COLO829 (cell line): ENCODE results near the gene TEX14.
"Not testable (repeated sequence)": the region's sequence is repeated elsewhere in the genome, so short reads cannot be mapped to it uniquely, and the experiment has no call there.

ENCODE experiments used
- DNase-seq: peaks from one replicate; pipeline ENCODE4 v3.0.0; 2012; ENCODE audit warnings: low spot score

TEX14 gene

DNA sequence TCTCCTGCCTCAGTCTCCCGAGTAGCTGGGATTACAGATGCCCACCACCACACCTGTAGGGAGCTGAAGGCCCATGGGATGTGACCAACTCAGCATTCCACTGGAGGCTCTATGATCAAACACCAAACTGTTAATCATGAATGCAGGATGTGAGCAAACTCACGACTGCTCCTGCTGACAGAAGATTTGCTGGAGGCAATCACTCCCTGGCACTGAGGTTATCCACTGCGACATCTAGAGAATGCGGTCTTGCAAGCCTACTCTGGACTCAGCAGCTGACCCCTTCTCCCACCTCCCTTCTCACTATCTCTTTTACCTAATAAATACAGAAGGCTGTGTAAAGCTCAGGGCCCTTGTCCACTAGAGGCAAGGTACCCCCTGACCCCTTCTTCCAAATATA lies 4.9 kb downstream of the TEX14 start:
- no peak for DNase-seq

DNA sequence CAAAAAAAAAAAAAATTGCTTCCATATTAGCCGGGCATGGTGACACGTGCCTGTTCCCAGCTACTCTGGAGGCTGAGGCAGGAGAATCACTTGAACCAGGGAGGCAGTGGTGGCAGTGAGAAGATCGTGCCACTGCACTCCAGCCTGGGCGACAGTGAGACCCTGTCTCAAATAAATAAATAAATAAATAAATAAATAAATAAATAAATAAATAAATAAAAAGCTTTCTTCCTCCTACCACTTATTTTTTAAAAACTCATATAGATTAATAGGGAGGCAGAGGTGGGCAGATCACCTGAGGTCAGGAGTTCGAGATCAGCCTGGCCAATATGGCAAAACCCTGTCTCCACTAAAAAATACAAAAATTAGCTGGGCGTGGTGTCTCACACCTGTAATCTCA lies 7.4 kb downstream of the TEX14 start:
- DNase-seq = not testable (repeated sequence)

DNA sequence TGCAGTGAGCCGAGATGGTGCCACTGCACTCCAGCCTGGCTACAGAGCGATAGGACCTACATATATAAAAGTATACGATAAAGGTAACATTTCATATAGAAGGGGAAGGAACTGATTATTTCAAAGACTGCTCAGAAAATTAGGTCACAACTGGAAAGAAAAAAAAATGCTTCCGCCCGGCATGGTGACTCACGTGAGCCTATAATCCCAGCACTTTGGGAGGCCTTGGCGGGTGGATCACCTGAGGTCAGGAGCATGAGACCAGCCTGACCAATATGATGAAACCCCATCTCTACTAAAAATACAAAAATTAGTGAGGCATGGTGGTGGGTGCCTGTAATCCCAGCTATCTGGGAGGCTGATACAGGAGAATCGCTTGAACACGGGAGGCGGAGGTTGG lies 7.8 kb downstream of the TEX14 start:
- DNase-seq = no peak

DNA sequence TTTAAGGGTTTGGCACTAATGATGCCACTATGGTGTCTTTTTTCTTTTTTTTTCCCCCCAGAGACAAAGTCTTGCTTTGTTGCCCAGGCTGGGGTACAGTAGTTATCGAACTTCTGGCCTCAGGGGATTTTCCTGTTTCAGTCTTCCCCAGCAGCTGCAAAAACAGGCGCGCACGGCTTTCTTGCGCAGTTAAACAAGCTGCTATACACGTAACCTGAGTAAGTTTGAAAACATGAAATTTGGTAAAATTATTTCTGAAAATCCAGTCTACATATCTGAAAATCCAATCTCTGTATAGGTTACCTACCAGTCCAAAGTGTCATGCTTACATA lies 11.8 kb downstream of the TEX14 start:
- no peak for DNase-seq

DNA sequence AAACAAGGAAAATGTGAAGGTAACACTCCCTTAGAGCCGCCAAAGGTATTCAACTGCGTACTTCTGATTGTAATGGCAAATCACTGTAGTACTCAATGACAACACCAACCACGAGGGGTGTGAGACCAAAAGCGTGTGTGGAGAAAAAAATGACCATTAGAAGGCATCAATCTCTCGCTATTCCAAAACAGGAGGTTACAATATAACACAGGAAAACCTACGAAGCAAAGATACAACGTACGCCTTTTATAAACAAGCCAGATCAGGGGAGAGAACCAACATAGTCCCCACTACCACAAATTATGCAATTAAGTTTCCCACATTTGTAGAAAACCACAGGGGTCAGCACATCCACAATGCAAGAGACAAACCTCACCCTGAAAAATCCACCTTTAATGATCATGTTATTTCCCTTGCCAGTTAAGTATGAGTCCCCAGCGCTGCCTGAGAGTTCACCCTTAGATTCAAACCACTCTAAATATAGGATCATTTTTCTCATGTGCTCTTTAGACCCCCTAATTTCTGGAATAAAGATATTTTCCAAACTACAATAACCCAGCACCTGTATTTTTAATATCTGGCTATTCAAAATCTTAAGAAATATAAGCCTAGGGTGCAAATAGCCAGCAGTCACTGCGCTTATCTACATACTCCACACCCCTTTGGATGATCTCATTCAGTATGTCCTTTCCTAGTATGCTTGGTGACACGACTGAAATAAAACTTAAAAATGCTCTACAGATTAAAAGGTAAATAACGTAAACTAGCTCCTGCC lies 12.4 kb downstream of the TEX14 start:
- peak; percentile 63 for DNase-seq

DNA sequence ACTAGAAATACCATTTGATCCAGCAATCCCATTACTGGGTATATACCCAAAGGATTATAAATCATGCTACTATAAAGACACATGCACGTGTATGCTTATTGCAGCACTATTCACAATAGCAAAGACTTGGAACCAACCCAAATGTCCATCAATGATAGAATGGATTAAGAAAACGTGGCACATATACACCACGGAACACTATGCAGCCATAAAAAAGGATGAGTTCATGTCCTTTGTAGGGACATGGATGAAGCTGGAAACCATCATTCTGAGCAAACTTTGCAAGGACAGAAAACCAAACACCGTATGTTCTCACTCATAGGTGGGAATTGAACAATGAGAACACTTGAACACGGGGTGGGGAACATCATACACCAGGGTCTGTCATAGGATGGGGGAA lies 13.6 kb downstream of the TEX14 start:
- not testable (repeated sequence) for DNase-seq

- DNase-seq = peak; percentile 15
Measured at GRCh38 chr17:58677194-58677880, 14.5 kb downstream of the TEX14 start.

DNA sequence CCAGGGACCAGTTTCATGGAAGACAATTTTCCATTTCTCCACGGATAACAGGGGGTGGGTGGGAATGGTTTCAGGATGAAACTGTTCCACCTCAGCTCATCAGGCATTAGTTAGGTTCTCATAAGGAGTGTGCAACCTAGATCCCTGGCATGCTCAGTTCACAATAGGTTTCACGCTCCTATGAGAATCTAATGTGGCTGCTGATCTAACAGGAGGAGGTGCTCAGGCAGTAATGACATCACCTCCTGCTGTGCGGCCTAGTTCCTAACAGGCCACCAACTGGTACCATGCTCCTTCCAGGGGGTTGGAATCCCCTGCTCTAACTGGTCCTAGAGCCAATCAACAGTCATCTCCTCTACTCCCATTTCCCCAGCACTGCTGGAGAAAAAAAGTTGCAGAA lies 19.9 kb downstream of the TEX14 start:
- no peak for DNase-seq

DNA sequence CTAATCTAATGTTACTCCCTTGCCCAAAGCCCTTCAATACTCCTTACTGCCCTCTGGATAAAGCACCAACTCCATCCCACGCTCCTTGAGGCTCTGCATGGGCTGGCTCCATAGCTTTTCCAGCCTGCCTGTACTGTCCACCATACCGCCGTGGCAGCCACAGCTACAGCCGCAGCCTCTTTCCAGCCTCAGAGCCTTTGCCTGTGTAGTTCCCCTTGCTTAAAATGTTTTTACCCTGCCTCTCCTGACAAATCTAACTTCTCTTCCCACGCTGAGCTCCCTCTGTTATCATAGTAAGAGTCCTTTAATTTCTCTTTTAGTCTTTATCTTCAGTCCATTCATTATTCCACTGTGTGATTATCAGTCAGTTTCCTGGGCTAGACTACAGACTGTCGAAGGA lies 22.0 kb downstream of the TEX14 start:
- no peak for DNase-seq

DNA sequence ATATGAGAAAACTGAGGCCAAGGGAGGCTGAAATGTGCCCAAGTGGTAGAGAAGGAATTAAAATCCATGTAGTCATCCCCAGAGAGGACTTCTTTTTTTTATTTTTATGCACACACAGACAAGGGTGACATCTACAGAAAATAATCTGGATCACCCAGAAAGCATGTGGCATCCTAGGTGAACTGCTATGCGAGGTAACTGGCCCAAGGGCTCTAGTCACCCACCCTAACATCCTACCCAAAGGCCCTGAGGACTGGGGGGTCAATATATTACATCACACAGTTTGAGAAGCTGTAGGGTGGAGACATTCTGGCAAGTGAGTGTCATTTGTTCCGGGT lies 23.3 kb downstream of the TEX14 start:
- DNase-seq = no peak

- DNase-seq = no peak
Measured at GRCh38 chr17:58667934-58668597, 23.8 kb downstream of the TEX14 start.

DNA sequence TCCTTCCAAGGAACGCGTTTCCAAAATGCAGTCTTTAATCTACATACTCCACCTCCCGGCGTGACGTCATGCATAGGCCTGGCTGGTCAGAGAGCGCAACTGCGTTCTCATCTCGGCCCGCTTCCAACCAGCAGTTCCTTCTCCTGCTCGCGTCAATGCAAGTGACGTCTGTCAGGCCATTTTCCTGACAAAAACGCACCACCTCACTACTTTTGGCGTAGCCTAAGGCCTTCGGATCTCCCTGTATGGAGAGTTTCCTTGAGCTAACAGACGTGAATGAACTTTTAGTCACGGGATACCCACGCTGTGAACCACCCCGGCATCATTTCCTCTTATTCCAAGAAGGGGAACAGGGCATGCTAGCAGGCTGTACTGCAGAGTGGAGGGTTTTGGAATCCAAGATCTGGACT lies 25.0 kb downstream of the TEX14 start:
- no peak for DNase-seq

DNA sequence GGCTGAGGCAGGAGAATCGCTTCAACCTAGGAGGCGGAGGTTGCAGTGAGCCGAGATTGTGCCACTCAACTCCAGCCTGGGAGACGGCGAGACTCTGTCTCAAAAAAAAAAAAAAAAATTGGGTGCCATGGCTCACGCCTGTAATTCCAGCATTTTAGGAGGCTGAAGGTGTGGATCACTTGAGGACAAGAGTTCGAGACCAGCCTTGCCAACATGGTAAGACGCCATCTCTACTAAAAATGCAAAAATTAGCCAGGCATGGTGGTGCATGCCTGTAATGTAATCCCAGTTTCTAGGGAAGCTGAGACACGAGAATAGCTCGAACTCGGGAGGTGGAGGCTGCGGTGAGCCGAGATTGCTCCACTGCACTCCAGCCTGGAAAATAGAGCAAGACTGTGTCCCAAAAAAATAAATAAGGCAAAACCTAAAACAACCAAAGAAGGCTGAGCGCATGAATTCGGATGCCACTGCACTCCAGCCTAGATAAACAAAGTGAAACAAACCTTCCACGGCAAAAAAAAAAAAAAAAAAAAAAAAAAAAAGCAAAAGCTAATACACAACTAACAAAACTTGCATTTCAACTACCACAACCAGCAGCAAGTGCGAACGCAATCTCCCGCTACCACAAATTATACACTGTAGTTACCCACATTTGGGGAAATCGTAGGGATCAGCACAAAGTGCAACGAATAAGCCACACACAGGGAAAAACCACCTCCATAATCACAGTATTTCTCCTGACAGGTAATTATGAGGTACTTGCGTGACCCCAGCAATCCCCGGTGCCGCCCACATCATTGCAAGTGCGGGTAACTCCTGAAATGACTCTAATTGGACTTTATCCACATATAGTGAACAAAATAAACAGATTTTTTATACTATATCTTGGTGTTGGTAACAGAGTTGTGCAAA lies 25.6 kb downstream of the TEX14 start:
- DNase-seq = no peak

DNA sequence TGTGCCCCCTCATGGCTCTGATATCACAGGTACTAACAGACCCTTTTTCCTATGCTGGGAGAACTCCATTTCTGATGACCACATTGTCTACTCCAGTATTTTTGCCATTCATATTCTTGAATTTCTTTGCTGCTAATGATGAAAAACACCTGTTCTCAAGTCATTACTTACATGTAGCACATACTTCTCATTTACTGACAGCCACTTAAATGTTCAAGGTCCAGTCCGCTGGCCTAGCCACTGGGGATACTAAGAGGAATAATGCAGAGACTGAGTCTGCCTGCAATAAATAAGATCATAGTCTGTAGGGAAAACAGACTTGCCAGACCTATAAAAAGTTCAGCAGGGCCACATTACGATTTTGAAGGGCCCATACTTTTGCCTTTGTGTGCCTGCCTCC lies 27.5 kb downstream of the TEX14 start:
- no peak for DNase-seq

GRCh38 chr17:58661499-58661898 lies 30.3 kb downstream of the TEX14 start:
- DNase-seq = no peak

DNA sequence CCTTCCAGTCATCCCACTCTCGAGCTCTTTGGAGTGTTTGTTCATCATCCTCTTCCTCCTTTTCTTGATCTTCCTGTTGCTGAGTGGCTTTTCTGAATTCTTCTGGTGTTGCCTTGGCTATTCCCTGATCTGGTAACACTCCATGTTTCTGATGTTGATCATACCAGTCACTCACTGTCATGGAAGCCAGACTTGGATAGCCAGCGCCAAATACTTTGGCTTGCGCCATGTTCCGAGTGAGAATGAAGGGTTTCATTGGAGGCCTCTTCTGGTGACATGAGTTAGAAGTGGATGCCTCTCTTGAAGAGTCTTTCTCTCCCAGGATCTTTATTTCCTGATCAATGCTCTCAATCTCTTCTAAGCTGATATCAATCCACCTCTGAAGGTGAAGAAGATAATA lies 31.2 kb downstream of the TEX14 start:
- no peak for DNase-seq

DNA sequence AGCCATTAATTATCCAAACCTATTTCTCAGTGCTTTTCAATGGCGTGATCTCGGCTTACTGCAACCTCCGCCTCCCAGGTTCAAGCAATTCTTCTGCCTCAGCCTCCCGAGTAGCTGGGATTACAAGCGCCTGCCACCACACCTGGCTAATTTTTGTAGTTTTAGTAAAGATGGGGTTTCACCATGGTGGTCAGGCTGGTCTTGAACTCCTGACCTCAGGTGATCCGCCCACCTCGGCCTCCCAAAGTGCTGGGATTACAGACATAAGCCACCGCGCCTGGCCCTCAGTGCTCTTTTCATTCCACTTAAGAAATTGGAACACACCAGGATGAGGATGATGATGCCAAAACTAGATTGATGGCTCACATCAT lies 32.1 kb downstream of the TEX14 start:
- not testable (repeated sequence) for DNase-seq

DNA sequence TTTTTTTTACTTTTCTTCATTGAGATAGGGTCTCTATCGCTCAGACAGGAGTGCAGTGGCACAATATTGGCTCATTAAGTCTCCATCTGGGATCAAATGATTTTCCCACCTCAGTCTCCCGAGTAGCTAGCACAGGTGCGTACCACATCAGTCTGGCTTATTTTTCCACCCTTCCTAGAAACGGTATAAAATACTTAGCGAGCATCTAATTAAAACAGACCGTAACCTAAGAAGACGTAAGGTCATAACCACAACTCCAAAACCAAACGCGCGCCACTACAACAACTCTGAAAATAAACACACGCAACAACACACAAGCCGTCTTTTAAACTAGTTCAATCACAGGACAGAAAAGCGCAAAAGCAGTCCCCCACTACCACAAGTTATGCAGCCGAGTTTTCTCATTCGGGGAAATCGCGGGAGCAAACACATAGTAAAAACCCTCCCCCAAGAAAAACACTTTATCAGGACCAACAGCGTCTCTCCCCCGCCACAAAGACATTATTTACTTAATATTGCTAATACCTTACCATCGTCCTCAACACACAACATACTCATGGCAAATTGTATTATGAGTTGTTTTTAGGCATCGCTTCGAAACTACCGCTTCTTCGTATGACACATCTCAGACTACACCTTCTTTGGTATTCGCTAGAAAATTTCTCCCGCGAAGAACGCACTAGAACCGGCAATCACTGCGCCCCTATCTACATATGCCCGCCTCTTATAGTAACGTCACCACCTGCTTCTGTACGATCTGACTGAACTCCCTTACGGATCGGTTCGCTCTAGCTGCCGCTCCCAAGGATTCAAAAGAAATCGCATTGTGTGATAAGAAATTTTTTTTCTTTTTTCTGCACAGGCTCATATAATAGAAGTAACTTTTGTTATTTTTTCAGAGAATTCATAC lies 32.8 kb downstream of the TEX14 start:
- peak; percentile 90 for DNase-seq

- not testable (repeated sequence) for DNase-seq
Measured at GRCh38 chr17:58657962-58658803, 33.7 kb downstream of the TEX14 start.

- DNase-seq = no peak
Measured at GRCh38 chr17:58648236-58648635, 43.6 kb downstream of the TEX14 start.
